ENCODE data around the gene IFNL4. TPM values are rescaled to one million over a fixed set of nuclear protein-coding genes. Genes with fewer than 3 reads are reported as not detected.
A peak's percentile ranks its signal among the peaks of the same experiment; 100 is the strongest.
"Not testable (repeated sequence)": the region's sequence is repeated elsewhere in the genome, so short reads cannot be mapped to it uniquely, and the experiment has no call there.

IFNL4 gene
- total and polyA plus RNA-seq, 2 experiments from 2014 or later = not detected

- not testable (repeated sequence) for H3K36me3 ChIP-seq (ENCODE audit: insufficient read depth); H3K4me2 ChIP-seq; H3K4me3 ChIP-seq; H3K4me3 Mint-ChIP-seq; H3K9me2 ChIP-seq (ENCODE audit: insufficient read depth); H3K79me2 ChIP-seq (replicated peaks; ENCODE audit: insufficient read depth); H2AFZ ChIP-seq; ATAC-seq; H4K20me1 ChIP-seq (replicated peaks; ENCODE audit: insufficient read depth); H3K4me1 ChIP-seq (ENCODE audit: insufficient read depth); H3F3A ChIP-seq (replicated peaks; ENCODE audit: low read depth); H3K9me3 Mint-ChIP-seq; H3K36me3 Mint-ChIP-seq (ENCODE audit: low read depth); H3K4me1 Mint-ChIP-seq; DNase-seq (ENCODE audit: low spot score); H3K27ac Mint-ChIP-seq; H3K27ac ChIP-seq (ENCODE audit: low read depth)
- H3K27me3 ChIP-seq (ENCODE audit: insufficient read depth) = peaks cover 41% of the 10 kb centered on the region
- peaks cover 33% of the 10 kb centered on the region for H3K27me3 Mint-ChIP-seq (ENCODE audit: insufficient read depth, low read depth, poor library complexity)
Observed at GRCh38 chr19:39268531-39269223, 20.0 kb upstream of the IFNL4 start.

- peaks cover 39% of the 10 kb centered on the region for H3K27me3 Mint-ChIP-seq (ENCODE audit: insufficient read depth, low read depth, poor library complexity)
- not testable (repeated sequence) for H4K20me1 ChIP-seq (replicated peaks; ENCODE audit: insufficient read depth); H3K4me1 Mint-ChIP-seq
Observed at GRCh38 chr19:39268085-39268484, 19.4 kb upstream of the IFNL4 start, which contains the start of gene IFNL2. Gene IFNL2 (plus strand): TSS chr19:39268396. CDS start chr19:39268569, 173 bp downstream.

GRCh38 chr19:39265321-39265916 lies 16.8 kb upstream of the IFNL4 start:
- peak overlapping the region; percentile 52 for H3K4me3 ChIP-seq
- peak; percentile 73 for DNase-seq (ENCODE audit: low spot score)

More at GRCh38 chr19:39268085-39268484, 19.4 kb upstream of the IFNL4 start, which contains the start of gene IFNL2:
- not testable (repeated sequence) for H3K9me3 Mint-ChIP-seq; H3K4me3 Mint-ChIP-seq; H3K9me2 ChIP-seq (ENCODE audit: insufficient read depth); H3K4me3 ChIP-seq; H3K27ac Mint-ChIP-seq; H3K4me1 ChIP-seq (ENCODE audit: insufficient read depth); H3K36me3 Mint-ChIP-seq (ENCODE audit: low read depth); H3K79me2 ChIP-seq (replicated peaks; ENCODE audit: insufficient read depth); H3K4me2 ChIP-seq; H3F3A ChIP-seq (replicated peaks; ENCODE audit: low read depth); H3K27ac ChIP-seq (ENCODE audit: low read depth); H3K36me3 ChIP-seq (ENCODE audit: insufficient read depth); H2AFZ ChIP-seq
- ATAC-seq (peak; percentile 51), DNase-seq (ENCODE audit: low spot score) (peak; percentile 26)
- H3K27me3 ChIP-seq (ENCODE audit: insufficient read depth) = peaks cover 47% of the 10 kb centered on the region

More at GRCh38 chr19:39265321-39265916, 16.8 kb upstream of the IFNL4 start:
- Mint-ChIP-seq H3K27me3 (ENCODE audit: insufficient read depth, low read depth, poor library complexity) (peaks cover 47% of the 10 kb centered on the region), H3K4me3 (peak overlapping the region; percentile 55), H3K27ac (no peak overlapping the region), H3K9me3 (peaks cover 11% of the 10 kb centered on the region), H3K4me1 (peaks cover 8% of the 10 kb centered on the region; the same call in 2 of the 3 replicates), H3K36me3 (ENCODE audit: low read depth) (peaks cover 3% of the 10 kb centered on the region; the same call in 1 of the 3 replicates)
- Histone ChIP-seq H3K27ac (ENCODE audit: low read depth) (no peak overlapping the region), H2AFZ (peak overlapping the region; percentile 95), H4K20me1 (replicated peaks; ENCODE audit: insufficient read depth) (no peaks in the 10 kb centered on the region; the same call in 1 of the 2 replicates), H3F3A (replicated peaks; ENCODE audit: low read depth) (no peaks in the 10 kb centered on the region), H3K36me3 (ENCODE audit: insufficient read depth) (no peaks in the 10 kb centered on the region), H3K79me2 (replicated peaks; ENCODE audit: insufficient read depth) (no peaks in the 10 kb centered on the region), H3K4me2 (peak overlapping the region; percentile 79), H3K27me3 (ENCODE audit: insufficient read depth) (peaks cover 71% of the 10 kb centered on the region), H3K4me1 (ENCODE audit: insufficient read depth) (no peaks in the 10 kb centered on the region; the same call in 1 of the 2 replicates), H3K9me2 (ENCODE audit: insufficient read depth) (no peaks in the 10 kb centered on the region)
- TF ChIP-seq EZH2 (IDR thresholded peaks at IDR 0.05; ENCODE audit: low read depth, unreplicated experiment) (peak; percentile 71), NANOG (IDR thresholded peaks at IDR 0.05; ENCODE audit: borderline replicate concordance) (no peak)
- peak; percentile 46 for ATAC-seq

All from GM23338 (cell line).